Endothelial cell of umbilical vein (primary cell): ENCODE data around the gene ATF6B. TPM values are rescaled to one million over a fixed set of nuclear protein-coding genes. Genes with fewer than 3 reads are reported as not detected.

Source experiments
- BruUV-seq: library from RNA; stranded (reverse); fragments of 400-500 nt; replicated peaks from 2 replicates; lab custom pipeline; 2021; lab: Mats Ljungman, UMichigan
- CTCF ChIA-PET: fragments of 300-600, 350-600 bp; sonication (Branson Sonifier 250); formaldehyde crosslinking; loops from one replicate; lab custom pipeline; 2021; ENCODE audit warnings: antibody characterized with exemption, inconsistent platforms; lab: Charles Lee
- POLR2A ChIA-PET: fragments of 300-600, 350-600 bp; sonication (Branson Sonifier 250); formaldehyde crosslinking; loops from one replicate; lab custom pipeline; 2021; ENCODE audit warnings: antibody characterized with exemption, inconsistent platforms; lab: Charles Lee
- DNase-seq: peaks from one replicate; pipeline ENCODE4 v3.0.0-alpha.2; 2011; ENCODE audit warnings: low read depth, low spot score
- FAIRE-seq: peaks from 2 replicates; lab custom pipeline; 2011; peaks lifted over from hg19 to GRCh38; lab: Jason Lieb, UNC
- H2AFZ ChIP-seq: 2 replicates; pipeline ENCODE4 v1.6.0; 2012; ENCODE audit warnings: low read depth, low read length, control low read depth, inconsistent platforms
- H3K27ac ChIP-seq: 2 replicates; pipeline ENCODE4 v1.5.1; 2011; ENCODE audit warnings: low read depth, mild to moderate bottlenecking, control low read depth, low read length, moderate library complexity; ENCODE audit not compliant: insufficient read depth
- H3K27me3 ChIP-seq, 2 experiments: 2 replicates each; pipeline versions ENCODE4 v1.6.0 to v1.6.1; 2011; ENCODE audit warnings: low read length in 2 of 2, mixed read lengths in 1 of 2; ENCODE audit not compliant: control insufficient read depth in 2 of 2, insufficient read depth in 2 of 2
- H3K36me3 ChIP-seq, 2 experiments: 2 replicates in 1 of 2; 3 replicates in 1 of 2; pipeline ENCODE4 v1.5.1; 2011; ENCODE audit warnings: low read length in 2 of 2, mild to moderate bottlenecking in 1 of 2, moderate library complexity in 1 of 2; ENCODE audit not compliant: control insufficient read depth in 2 of 2, insufficient read depth in 2 of 2; ENCODE audit errors: extremely low read depth in 1 of 2
- H3K4me1 ChIP-seq: 3 replicates; pipeline ENCODE4 v1.5.1; 2011; ENCODE audit warnings: mild to moderate bottlenecking, low read length; ENCODE audit not compliant: control insufficient read depth, insufficient read depth; ENCODE audit errors: extremely low read depth
- H3K4me2 ChIP-seq: 2 replicates; pipeline ENCODE4 v1.6.1; 2011; ENCODE audit warnings: low read length, control low read depth, mixed read lengths; ENCODE audit not compliant: insufficient read depth
- H3K4me3 ChIP-seq, 3 experiments: fragments of 200-600 bp in 1 of 3; sonication (generic), shearing (Covaris generic) in 1 of 3; replicated peaks in 1 of 3; 2 replicates each; pipeline ENCODE4 v1.5.1; 2011 to 2016; ENCODE audit warnings: control low read depth in 3 of 3, low read length in 3 of 3, mild to moderate bottlenecking in 2 of 3, inconsistent platforms in 1 of 3, low read depth in 1 of 3, moderate library complexity in 1 of 3; ENCODE audit not compliant: insufficient read depth in 1 of 3
- H3K79me2 ChIP-seq: 2 replicates; pipeline ENCODE4 v1.6.0; 2012; ENCODE audit warnings: low read length, inconsistent platforms; ENCODE audit not compliant: control insufficient read depth, insufficient read depth
- H3K9ac ChIP-seq: replicated peaks from 2 replicates; pipeline ENCODE3; 2011; ENCODE audit warnings: low read length, control low read depth; ENCODE audit not compliant: insufficient read depth; ENCODE audit errors: extremely low read depth
- H3K9me1 ChIP-seq: replicated peaks from 3 replicates; pipeline ENCODE4 v1.6.0; 2011; ENCODE audit warnings: mild to moderate bottlenecking, low read length; ENCODE audit not compliant: control insufficient read depth, insufficient read depth; ENCODE audit errors: extremely low read depth
- H3K9me3 ChIP-seq: replicated peaks from 2 replicates; pipeline ENCODE4 v1.5.1; 2012; ENCODE audit warnings: low read length, inconsistent platforms; ENCODE audit not compliant: control insufficient read depth, insufficient read depth
- H4K20me1 ChIP-seq: replicated peaks from 2 replicates; pipeline ENCODE3; 2011; ENCODE audit warnings: mild to moderate bottlenecking, low read length; ENCODE audit not compliant: control insufficient read depth, insufficient read depth; ENCODE audit errors: extremely low read depth
- CTCF ChIP-seq, 2 donors: IDR thresholded peaks; 1 replicate in 1 of 2; 2 replicates in 1 of 2; pipeline ENCODE4 v1.5.1; 2011; ENCODE audit warnings: low read length in 2 of 2, mild to moderate bottlenecking in 2 of 2, moderate library complexity in 2 of 2, control low read depth in 1 of 2, inconsistent platforms in 1 of 2, low read depth in 1 of 2; ENCODE audit not compliant: insufficient read depth in 1 of 2; ENCODE audit errors: extremely low read depth in 1 of 2
- EZH2 ChIP-seq: IDR thresholded peaks from 2 replicates; pipeline ENCODE4 v1.6.1; 2012; ENCODE audit warnings: borderline replicate concordance, low read depth, mild to moderate bottlenecking, moderate library complexity, low read length, inconsistent platforms; ENCODE audit not compliant: severe bottlenecking
- FOS ChIP-seq: IDR thresholded peaks from 2 replicates; pipeline ENCODE4 v1.6.1; 2011; ENCODE audit warnings: mild to moderate bottlenecking, low read length, moderate library complexity, borderline replicate concordance; ENCODE audit not compliant: insufficient read depth
- GATA2 ChIP-seq: IDR thresholded peaks from 2 replicates; pipeline ENCODE4 v1.7.0; 2011; ENCODE audit warnings: low read depth, mild to moderate bottlenecking, moderate library complexity, mixed read lengths, low read length; ENCODE audit not compliant: insufficient read length, insufficient read depth
- JUN ChIP-seq: IDR thresholded peaks from 2 replicates; pipeline ENCODE4 v1.6.1; 2011; ENCODE audit warnings: borderline replicate concordance, low read depth; ENCODE audit not compliant: insufficient read length, insufficient read depth
- MAX ChIP-seq: IDR thresholded peaks from 2 replicates; pipeline ENCODE4 v1.6.1; 2011; ENCODE audit not compliant: insufficient read depth, insufficient read length
- MYC ChIP-seq: IDR thresholded peaks from one replicate; pipeline ENCODE4 v1.6.1; 2011; ENCODE audit warnings: mild to moderate bottlenecking, low read depth, low read length
- POLR2A ChIP-seq: IDR thresholded peaks from 2 replicates; pipeline ENCODE4 v1.6.1; 2012; ENCODE audit warnings: low read depth, mild to moderate bottlenecking, control low read depth, low read length
- POLR2AphosphoS5 ChIP-seq: IDR thresholded peaks from 2 replicates; pipeline ENCODE4 v1.6.1; 2012; ENCODE audit warnings: low read depth, mild to moderate bottlenecking, control low read depth, low read length, moderate library complexity; ENCODE audit not compliant: insufficient read depth
- dilution Hi-C: fragments of 300-500 bp; cut with MboI; formaldehyde crosslinking; loops from one replicate; pipeline ENCODE4 v1.15.0; 2019; ENCODE audit warnings: low sequenced_read_pairs; ENCODE audit not compliant: extremely low pct_ligation_motif_present
- intact Hi-C: fragments of 100-400 bp; cut with micrococcal nuclease; formaldehyde crosslinking; loops from one replicate; pipeline ENCODE4 v1.10.0; 2022
- polyA plus RNA-seq, 4 experiments: library from polyadenylated mRNA; depleted of rRNA in 3 of 4; stranded (reverse) in 3 of 4; unstranded in 1 of 4; fragments of >200 nt; gene quantifications; 2 replicates each; pipeline versions ENCODE4 v1.2.1 to v1.2.3, GENCODE V29; 2011 to 2012; ENCODE audit warnings: missing spikeins in 1 of 4
- total RNA-seq: library from RNA; stranded (reverse); gene quantifications from 2 replicates; pipeline ENCODE4 v1.2.3, GENCODE V29; 2021

ATF6B gene
- total and polyA plus RNA-seq, 2 donors (not counting 3 experiments of a cell fraction or from before 2014, with no cell fraction given), result 106 to 115 TPM

GRCh38 chr6:32084780-32085179, 43.3 kb downstream of the ATF6B start:
- POLR2A ChIA-PET, result no interaction called here
- no TSS peak for BruUV-seq
- dilution Hi-C loops (no loop called here), intact Hi-C loops (no loop called here)
- H3K79me2 ChIP-seq, result no peaks in the 10 kb centered on the region
- DNase-seq, result no peak
- no peak overlapping the region for H3K4me3 ChIP-seq
- no peaks in the 10 kb centered on the region for H3K36me3 ChIP-seq
- H3K27ac ChIP-seq, result no peak overlapping the region
- FAIRE-seq, result no peak
- H3K9me1 ChIP-seq, result no peaks in the 10 kb centered on the region
- no peak overlapping the region for H2AFZ ChIP-seq
- CTCF ChIA-PET, result no interaction called here
- no peak overlapping the region for H3K9ac ChIP-seq
- no peaks in the 10 kb centered on the region for H3K9me3 ChIP-seq
- H4K20me1 ChIP-seq, result no peaks in the 10 kb centered on the region
- H3K27me3 ChIP-seq, result peaks cover 4 to 10% of the 10 kb centered on the region in 2 experiments
- no peaks in the 10 kb centered on the region for H3K4me1 ChIP-seq
- H3K4me2 ChIP-seq, result no peak overlapping the region
- TF ChIP-seq CTCF (IDR thresholded peaks at IDR 0.05; ENCODE audit: extremely low read depth in 1 of 2, insufficient read depth in 1 of 2, low read depth in 1 of 2, low read length in 2 of 2) (no peak), POLR2A (no peak), MAX (no peak), FOS (no peak), MYC (no peak), EZH2 (no peak), JUN (no peak), GATA2 (no peak), POLR2AphosphoS5 (no peak)
